HL-60 (cell line): ENCODE results near the gene CPA2.
"Not testable (repeated sequence)": the region's sequence is repeated elsewhere in the genome, so short reads cannot be mapped to it uniquely, and the experiment has no call there.

ENCODE experiments used
- DNase-seq, 2 experiments: peaks; one replicate each; pipeline ENCODE4 v3.0.0-alpha.2; 2010 to 2020; ENCODE audit warnings: low read depth in 1 of 2, low spot score in 1 of 2
- H3K27ac ChIP-seq: fragments of 250-450 bp; sonication (Bioruptor Pico); replicated peaks from 2 replicates; pipeline ENCODE4 v1.5.1; 2020; ENCODE audit warnings: mild to moderate bottlenecking, moderate library complexity
- H3K27me3 ChIP-seq: fragments of 250-450 bp; sonication (Bioruptor Pico); 2 replicates; pipeline ENCODE4 v1.5.1; 2021; ENCODE audit warnings: mild to moderate bottlenecking, moderate library complexity; ENCODE audit not compliant: insufficient read depth, poor library complexity, severe bottlenecking
- H3K4me3 ChIP-seq: replicated peaks from 2 replicates; pipeline ENCODE4 v1.5.1; 2011; ENCODE audit warnings: mild to moderate bottlenecking, control low read depth, low read length; ENCODE audit not compliant: insufficient read depth
- GABPA ChIP-seq: IDR thresholded peaks from 2 replicates; pipeline ENCODE4 v1.6.1; 2012; ENCODE audit warnings: low read depth
- POLR2AphosphoS5 ChIP-seq: IDR thresholded peaks from 2 replicates; pipeline ENCODE4 v1.6.1; 2012; ENCODE audit warnings: low read depth
- SPI1 ChIP-seq: IDR thresholded peaks from 2 replicates; pipeline ENCODE4 v1.6.1; 2012; ENCODE audit warnings: low read depth, mild to moderate bottlenecking, borderline replicate concordance
- TF ChIP-seq, protein P1 (sequence below): IDR thresholded peaks from 2 replicates; pipeline ENCODE4 v1.6.1; 2012; ENCODE audit warnings: low read depth; ENCODE audit not compliant: insufficient replicate concordance
- TF ChIP-seq, protein P2 (sequence below): IDR thresholded peaks from one replicate; pipeline ENCODE4 v1.5.1; 2011; ENCODE audit warnings: low read length, control low read depth, inconsistent platforms; ENCODE audit not compliant: insufficient read depth

The CPA2 gene

DNA sequence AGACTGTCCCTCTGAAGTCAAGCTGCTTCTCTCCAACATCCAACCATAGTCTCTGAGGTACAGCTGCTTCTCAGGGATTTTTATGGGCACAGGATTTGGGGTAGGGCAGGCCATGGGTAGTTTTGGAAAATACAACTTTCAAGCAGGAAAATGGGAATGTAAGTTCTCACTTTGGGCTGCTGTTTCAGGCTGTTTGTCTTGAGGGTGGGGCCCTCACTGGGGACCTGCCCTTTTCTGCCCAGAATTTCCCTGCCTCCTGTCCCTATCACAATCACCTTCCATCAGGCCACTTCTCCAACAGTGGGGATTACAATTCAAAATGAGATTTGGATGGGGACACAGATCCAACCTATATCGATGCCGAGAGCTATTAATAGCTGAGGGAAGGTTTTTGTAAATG lies 34.5 kb upstream of the CPA2 start:
- Histone ChIP-seq H3K27me3 (no peaks in the 10 kb centered on the region), H3K27ac (no peak overlapping the region), H3K4me3 (no peak overlapping the region)
- no peak for DNase-seq
- no peak for TF ChIP-seq POLR2AphosphoS5
- TF ChIP-seq, protein P1, sequence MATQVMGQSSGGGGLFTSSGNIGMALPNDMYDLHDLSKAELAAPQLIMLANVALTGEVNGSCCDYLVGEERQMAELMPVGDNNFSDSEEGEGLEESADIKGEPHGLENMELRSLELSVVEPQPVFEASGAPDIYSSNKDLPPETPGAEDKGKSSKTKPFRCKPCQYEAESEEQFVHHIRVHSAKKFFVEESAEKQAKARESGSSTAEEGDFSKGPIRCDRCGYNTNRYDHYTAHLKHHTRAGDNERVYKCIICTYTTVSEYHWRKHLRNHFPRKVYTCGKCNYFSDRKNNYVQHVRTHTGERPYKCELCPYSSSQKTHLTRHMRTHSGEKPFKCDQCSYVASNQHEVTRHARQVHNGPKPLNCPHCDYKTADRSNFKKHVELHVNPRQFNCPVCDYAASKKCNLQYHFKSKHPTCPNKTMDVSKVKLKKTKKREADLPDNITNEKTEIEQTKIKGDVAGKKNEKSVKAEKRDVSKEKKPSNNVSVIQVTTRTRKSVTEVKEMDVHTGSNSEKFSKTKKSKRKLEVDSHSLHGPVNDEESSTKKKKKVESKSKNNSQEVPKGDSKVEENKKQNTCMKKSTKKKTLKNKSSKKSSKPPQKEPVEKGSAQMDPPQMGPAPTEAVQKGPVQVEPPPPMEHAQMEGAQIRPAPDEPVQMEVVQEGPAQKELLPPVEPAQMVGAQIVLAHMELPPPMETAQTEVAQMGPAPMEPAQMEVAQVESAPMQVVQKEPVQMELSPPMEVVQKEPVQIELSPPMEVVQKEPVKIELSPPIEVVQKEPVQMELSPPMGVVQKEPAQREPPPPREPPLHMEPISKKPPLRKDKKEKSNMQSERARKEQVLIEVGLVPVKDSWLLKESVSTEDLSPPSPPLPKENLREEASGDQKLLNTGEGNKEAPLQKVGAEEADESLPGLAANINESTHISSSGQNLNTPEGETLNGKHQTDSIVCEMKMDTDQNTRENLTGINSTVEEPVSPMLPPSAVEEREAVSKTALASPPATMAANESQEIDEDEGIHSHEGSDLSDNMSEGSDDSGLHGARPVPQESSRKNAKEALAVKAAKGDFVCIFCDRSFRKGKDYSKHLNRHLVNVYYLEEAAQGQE: no peak
- TF ChIP-seq, protein P2, sequence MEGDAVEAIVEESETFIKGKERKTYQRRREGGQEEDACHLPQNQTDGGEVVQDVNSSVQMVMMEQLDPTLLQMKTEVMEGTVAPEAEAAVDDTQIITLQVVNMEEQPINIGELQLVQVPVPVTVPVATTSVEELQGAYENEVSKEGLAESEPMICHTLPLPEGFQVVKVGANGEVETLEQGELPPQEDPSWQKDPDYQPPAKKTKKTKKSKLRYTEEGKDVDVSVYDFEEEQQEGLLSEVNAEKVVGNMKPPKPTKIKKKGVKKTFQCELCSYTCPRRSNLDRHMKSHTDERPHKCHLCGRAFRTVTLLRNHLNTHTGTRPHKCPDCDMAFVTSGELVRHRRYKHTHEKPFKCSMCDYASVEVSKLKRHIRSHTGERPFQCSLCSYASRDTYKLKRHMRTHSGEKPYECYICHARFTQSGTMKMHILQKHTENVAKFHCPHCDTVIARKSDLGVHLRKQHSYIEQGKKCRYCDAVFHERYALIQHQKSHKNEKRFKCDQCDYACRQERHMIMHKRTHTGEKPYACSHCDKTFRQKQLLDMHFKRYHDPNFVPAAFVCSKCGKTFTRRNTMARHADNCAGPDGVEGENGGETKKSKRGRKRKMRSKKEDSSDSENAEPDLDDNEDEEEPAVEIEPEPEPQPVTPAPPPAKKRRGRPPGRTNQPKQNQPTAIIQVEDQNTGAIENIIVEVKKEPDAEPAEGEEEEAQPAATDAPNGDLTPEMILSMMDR: no peak

DNA sequence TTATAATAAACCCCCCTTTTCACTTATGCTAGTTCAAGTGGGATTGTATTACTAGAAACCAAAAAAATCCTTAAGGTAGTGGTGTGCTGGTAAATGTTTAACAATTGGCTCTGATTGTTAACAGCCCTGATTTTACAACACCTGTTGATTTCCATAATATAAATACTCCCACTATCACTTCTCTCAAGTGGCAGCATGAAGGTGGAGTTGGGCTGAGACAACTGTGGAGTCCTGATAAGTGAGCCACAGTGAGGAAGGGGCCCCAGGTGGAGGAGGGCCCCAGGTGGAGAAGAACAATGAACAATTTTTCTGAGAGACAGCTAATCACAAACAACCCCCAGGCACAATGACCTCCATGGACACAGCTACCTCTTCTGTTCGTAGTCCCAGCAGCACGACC lies 32.6 kb upstream of the CPA2 start:
- no peak for DNase-seq
- Histone ChIP-seq H3K4me3 (no peak overlapping the region), H3K27me3 (no peaks in the 10 kb centered on the region), H3K27ac (no peak overlapping the region)
- TF ChIP-seq, protein P1: no peak
- TF ChIP-seq POLR2AphosphoS5 (no peak), GABPA (no peak), SPI1 (no peak)
- TF ChIP-seq, protein P2: no peak

DNA sequence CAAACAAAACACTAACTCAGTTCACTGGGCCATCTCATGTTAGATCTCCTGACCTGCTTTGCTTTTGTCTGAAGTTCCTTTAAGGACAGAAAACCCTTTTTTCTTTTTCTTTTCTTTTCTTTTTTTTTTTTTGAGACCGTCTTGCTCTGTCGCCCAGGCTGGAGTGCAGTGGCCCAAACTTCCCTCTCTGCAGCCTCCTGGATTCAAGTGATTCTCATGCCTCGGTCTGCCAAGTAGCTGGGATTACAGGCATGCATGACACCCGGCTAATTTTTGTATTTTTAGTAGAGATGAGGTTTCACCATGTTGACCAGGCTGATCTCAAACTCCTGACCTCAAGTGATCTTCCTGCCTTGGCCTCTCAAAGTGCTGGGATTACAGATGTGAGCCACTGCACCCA lies 30.3 kb upstream of the CPA2 start:
- DNase-seq, H3K27ac ChIP-seq, H3K27me3 ChIP-seq, H3K4me3 ChIP-seq: not testable (repeated sequence)

DNA sequence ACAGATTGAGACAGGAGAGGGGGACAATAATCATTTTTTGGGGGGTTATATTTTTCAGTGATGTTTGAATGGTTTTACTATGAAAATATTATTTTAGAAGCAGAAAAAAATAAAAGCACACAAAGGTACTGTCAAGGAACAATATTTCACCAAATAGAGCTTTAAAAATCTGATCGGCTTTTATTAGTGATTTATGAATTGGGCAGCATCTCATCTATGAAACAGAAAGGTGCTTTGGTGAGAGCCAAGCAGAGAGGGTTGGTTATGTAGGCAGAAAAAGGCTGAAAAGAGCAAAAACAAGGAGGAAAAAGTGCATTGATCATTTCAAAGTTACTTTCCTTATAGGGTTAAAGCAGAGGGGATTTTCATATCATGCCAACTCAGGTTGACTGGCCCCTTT lies 26.4 kb upstream of the CPA2 start:
- Histone ChIP-seq H3K27ac (no peak overlapping the region), H3K27me3 (no peaks in the 10 kb centered on the region), H3K4me3 (no peak overlapping the region)
- no peak for TF ChIP-seq GABPA
- TF ChIP-seq, protein P2: no peak
- TF ChIP-seq SPI1: no peak
- TF ChIP-seq, protein P1: no peak
- no peak for TF ChIP-seq POLR2AphosphoS5
- DNase-seq: no peak
